T-helper 2 cell treated with Interferon-gamma antibody and Interleukin-4, amounts not matched to agents 5 μg/mL and 100 μg/mL, for 36 hours (primary cell): ENCODE results near the gene SOBP.
"Not testable (repeated sequence)": the region's sequence is repeated elsewhere in the genome, so short reads cannot be mapped to it uniquely, and the experiment has no call there.

Experiments used
- DNase-seq: peaks from one replicate; pipeline ENCODE4 v3.0.0; 2021; ENCODE audit warnings: low spot score
- H3K27ac Mint-ChIP-seq: one replicate; pipeline ENCODE4 v1.8.0; 2021; ENCODE audit warnings: mild to moderate bottlenecking, mixed read lengths
- H3K27me3 Mint-ChIP-seq: one replicate; pipeline ENCODE4 v1.8.0; 2021; ENCODE audit warnings: low read depth, mixed read lengths
- H3K36me3 Mint-ChIP-seq: one replicate; pipeline ENCODE4 v1.8.0; 2021; ENCODE audit warnings: low read depth, mixed read lengths
- H3K4me1 Mint-ChIP-seq: one replicate; pipeline ENCODE4 v1.8.0; 2021; ENCODE audit warnings: low read depth, mixed read lengths
- H3K4me3 Mint-ChIP-seq: one replicate; pipeline ENCODE4 v1.8.0; 2022; ENCODE audit warnings: mild to moderate bottlenecking, moderate library complexity, mixed read lengths
- H3K9me3 Mint-ChIP-seq: one replicate; pipeline ENCODE4 v1.8.0; 2021; ENCODE audit warnings: mixed read lengths

The SOBP gene

GRCh38 chr6:107543088-107543487 is 53.2 kb downstream of the SOBP start:
- Mint-ChIP-seq H3K27ac (no peak overlapping the region), H3K36me3 (no peaks in the 10 kb centered on the region), H3K4me3 (no peak overlapping the region), H3K9me3 (no peaks in the 10 kb centered on the region), H3K27me3 (peaks cover 49% of the 10 kb centered on the region), H3K4me1 (peaks cover 7% of the 10 kb centered on the region)
- DNase-seq = no peak

- H3K4me3 Mint-ChIP-seq = no peak overlapping the region
- H3K36me3 Mint-ChIP-seq = no peaks in the 10 kb centered on the region
- no peaks in the 10 kb centered on the region for H3K9me3 Mint-ChIP-seq
- peaks cover 44% of the 10 kb centered on the region for H3K27me3 Mint-ChIP-seq
- no peak overlapping the region for H3K27ac Mint-ChIP-seq
- peaks cover 7% of the 10 kb centered on the region for H3K4me1 Mint-ChIP-seq
- DNase-seq = no peak
Observed at GRCh38 chr6:107543567-107543966, 53.6 kb downstream of the SOBP start.

- no peak overlapping the region for H3K4me3 Mint-ChIP-seq
- H3K27me3 Mint-ChIP-seq = peaks cover 29% of the 10 kb centered on the region
- peaks cover 5% of the 10 kb centered on the region for H3K4me1 Mint-ChIP-seq
- H3K9me3 Mint-ChIP-seq = no peaks in the 10 kb centered on the region
- no peak overlapping the region for H3K27ac Mint-ChIP-seq
- H3K36me3 Mint-ChIP-seq = no peaks in the 10 kb centered on the region
- DNase-seq = no peak
Observed at GRCh38 chr6:107545763-107546162, 55.8 kb downstream of the SOBP start.

- Mint-ChIP-seq H3K27ac (no peak overlapping the region), H3K27me3 (peaks cover 29% of the 10 kb centered on the region), H3K4me3 (no peak overlapping the region), H3K4me1 (peaks cover 5% of the 10 kb centered on the region), H3K36me3 (no peaks in the 10 kb centered on the region), H3K9me3 (no peaks in the 10 kb centered on the region)
- DNase-seq = no peak
Observed at GRCh38 chr6:107546691-107547450, 57.0 kb downstream of the SOBP start.

- H3K4me3 Mint-ChIP-seq = no peak overlapping the region
Observed at GRCh38 chr6:107547451-107547840, 57.5 kb downstream of the SOBP start.

GRCh38 chr6:107550241-107550840 is 60.4 kb downstream of the SOBP start:
- Mint-ChIP-seq H3K27me3 (peaks cover 18% of the 10 kb centered on the region), H3K4me1 (peaks cover 5% of the 10 kb centered on the region), H3K4me3 (no peak overlapping the region), H3K36me3 (no peaks in the 10 kb centered on the region), H3K27ac (no peak overlapping the region), H3K9me3 (no peaks in the 10 kb centered on the region)
- no peak for DNase-seq

More at GRCh38 chr6:107547451-107547840, 57.5 kb downstream of the SOBP start:
- no peaks in the 10 kb centered on the region for H3K9me3 Mint-ChIP-seq
- H3K4me1 Mint-ChIP-seq = peaks cover 5% of the 10 kb centered on the region
- H3K27me3 Mint-ChIP-seq = peaks cover 23% of the 10 kb centered on the region
- no peaks in the 10 kb centered on the region for H3K36me3 Mint-ChIP-seq
- H3K27ac Mint-ChIP-seq = no peak overlapping the region
- no peak for DNase-seq

GRCh38 chr6:107550906-107551305 is 61.0 kb downstream of the SOBP start:
- no peaks in the 10 kb centered on the region for H3K36me3 Mint-ChIP-seq
- peaks cover 5% of the 10 kb centered on the region for H3K4me1 Mint-ChIP-seq
- H3K27ac Mint-ChIP-seq = no peak overlapping the region
- H3K4me3 Mint-ChIP-seq = no peak overlapping the region
- no peaks in the 10 kb centered on the region for H3K9me3 Mint-ChIP-seq
- H3K27me3 Mint-ChIP-seq = peaks cover 16% of the 10 kb centered on the region
- DNase-seq = no peak

GRCh38 chr6:107553121-107553520 is 63.2 kb downstream of the SOBP start:
- not testable (repeated sequence) for H3K9me3 Mint-ChIP-seq, H3K4me1 Mint-ChIP-seq, H3K27ac Mint-ChIP-seq, H3K36me3 Mint-ChIP-seq, DNase-seq, H3K4me3 Mint-ChIP-seq
- H3K27me3 Mint-ChIP-seq = peaks cover 16% of the 10 kb centered on the region

- DNase-seq = no peak
- Mint-ChIP-seq H3K4me3 (no peak overlapping the region), H3K27me3 (peaks cover 22% of the 10 kb centered on the region), H3K4me1 (no peaks in the 10 kb centered on the region), H3K36me3 (no peaks in the 10 kb centered on the region), H3K27ac (no peak overlapping the region), H3K9me3 (no peaks in the 10 kb centered on the region)
Observed at GRCh38 chr6:107554326-107554725, 64.4 kb downstream of the SOBP start.

GRCh38 chr6:107554918-107555317 is 65.0 kb downstream of the SOBP start:
- no peaks in the 10 kb centered on the region for H3K4me1 Mint-ChIP-seq
- peaks cover 27% of the 10 kb centered on the region for H3K27me3 Mint-ChIP-seq
- H3K36me3 Mint-ChIP-seq = no peaks in the 10 kb centered on the region
- no peak for DNase-seq
- H3K4me3 Mint-ChIP-seq = no peak overlapping the region
- H3K9me3 Mint-ChIP-seq = no peaks in the 10 kb centered on the region
- no peak overlapping the region for H3K27ac Mint-ChIP-seq

- no peak for DNase-seq
Observed at GRCh38 chr6:107555449-107555848, 65.5 kb downstream of the SOBP start.

GRCh38 chr6:107556082-107556481 is 66.2 kb downstream of the SOBP start:
- Mint-ChIP-seq H3K9me3 (no peaks in the 10 kb centered on the region), H3K36me3 (no peaks in the 10 kb centered on the region), H3K27ac (no peak overlapping the region), H3K4me3 (no peak overlapping the region), H3K4me1 (no peaks in the 10 kb centered on the region), H3K27me3 (peaks cover 29% of the 10 kb centered on the region)
- no peak for DNase-seq

More at GRCh38 chr6:107555449-107555848, 65.5 kb downstream of the SOBP start:
- peaks cover 29% of the 10 kb centered on the region for H3K27me3 Mint-ChIP-seq
- no peak overlapping the region for H3K4me3 Mint-ChIP-seq
- H3K9me3 Mint-ChIP-seq = no peaks in the 10 kb centered on the region
- H3K36me3 Mint-ChIP-seq = no peaks in the 10 kb centered on the region
- H3K27ac Mint-ChIP-seq = no peak overlapping the region
- H3K4me1 Mint-ChIP-seq = no peaks in the 10 kb centered on the region

- Mint-ChIP-seq H3K27ac (no peak overlapping the region), H3K36me3 (no peaks in the 10 kb centered on the region)
- DNase-seq = no peak
Observed at GRCh38 chr6:107557698-107558097, 67.8 kb downstream of the SOBP start.

GRCh38 chr6:107560657-107561056 is 70.7 kb downstream of the SOBP start:
- Mint-ChIP-seq H3K27ac (no peak overlapping the region), H3K4me3 (no peak overlapping the region), H3K27me3 (peaks cover 32% of the 10 kb centered on the region), H3K4me1 (no peaks in the 10 kb centered on the region), H3K9me3 (no peaks in the 10 kb centered on the region), H3K36me3 (no peaks in the 10 kb centered on the region)
- no peak for DNase-seq

More at GRCh38 chr6:107557698-107558097, 67.8 kb downstream of the SOBP start:
- peaks cover 29% of the 10 kb centered on the region for H3K27me3 Mint-ChIP-seq
- H3K4me3 Mint-ChIP-seq = no peak overlapping the region
- no peaks in the 10 kb centered on the region for H3K9me3 Mint-ChIP-seq
- H3K4me1 Mint-ChIP-seq = no peaks in the 10 kb centered on the region
